Measurements from ENCODE around the gene SMIM1. TPM values are rescaled to one million over a fixed set of nuclear protein-coding genes. Genes with fewer than 3 reads are reported as not detected.

Gene SMIM1
- total and polyA plus RNA-seq, 9 of the 15 experiments (the other 6 are each of a cell fraction or from before 2014, with no cell fraction given): 2.3 to 125 (median 24.3) TPM

DNA sequence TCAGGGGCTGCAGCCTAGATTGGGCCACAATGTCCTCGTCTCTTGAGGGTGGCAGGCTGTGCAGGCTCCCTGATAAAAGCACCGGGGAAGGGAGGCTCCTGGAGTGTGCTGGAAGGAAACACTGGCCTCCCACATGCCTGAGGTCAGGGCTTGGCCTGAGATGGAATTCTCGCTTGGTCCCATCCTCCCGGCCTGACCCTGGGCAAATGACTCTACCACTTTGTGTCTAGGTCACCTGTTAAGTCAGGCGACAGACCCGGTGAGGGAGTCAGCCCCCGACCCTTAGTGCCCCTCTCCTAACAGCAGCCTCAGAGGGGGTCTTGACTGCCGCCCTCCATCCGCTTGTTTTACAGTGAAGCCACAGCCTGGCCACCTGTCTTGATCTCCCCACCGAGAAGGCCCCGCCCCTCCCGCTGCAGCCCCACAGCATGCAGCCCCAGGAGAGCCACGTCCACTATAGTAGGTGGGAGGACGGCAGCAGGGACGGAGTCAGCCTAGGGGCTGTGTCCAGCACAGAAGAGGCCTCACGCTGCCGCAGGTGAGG lies 2.5 kb downstream of the SMIM1 start (continued):
- no peak for TF ChIP-seq SETDB1 (IDR thresholded peaks at IDR 0.05; ENCODE audit: low read length)
- TF ChIP-seq BMI1 (IDR thresholded peaks at IDR 0.05; ENCODE audit: low read length): no peak
- TF ChIP-seq PHB2 (IDR thresholded peaks at IDR 0.05; ENCODE audit: low read depth): peak; percentile 83; the same call in 1 of the 2 replicates
- no peak for TF ChIP-seq HDAC8 (tag; IDR thresholded peaks at IDR 0.05)
- TF ChIP-seq SLC30A9 (CRISPR knock-in tag; IDR thresholded peaks at IDR 0.05): no peak
- TF ChIP-seq ZNF274 (IDR thresholded peaks at IDR 0.05; ENCODE audit: borderline replicate concordance, low read depth, low read length): no peak
- TF ChIP-seq MYC (IDR thresholded peaks at IDR 0.05; ENCODE audit: low read depth, low read length): peak; percentile 69; the same call in 1 of the 2 replicates
- TF ChIP-seq MYC (CRISPR knock-in tag; IDR thresholded peaks at IDR 0.05; ENCODE audit: borderline replicate concordance, low read depth): no peak; the same call in 1 of the 2 replicates
- no peak; the same call in 1 of the 2 replicates for TF ChIP-seq ILF3 (IDR thresholded peaks at IDR 0.05; ENCODE audit: borderline replicate concordance)
- TF ChIP-seq ZNF165 (CRISPR knock-in tag; IDR thresholded peaks at IDR 0.05; ENCODE audit: borderline replicate concordance): no peak
- TF ChIP-seq NBN (IDR thresholded peaks at IDR 0.05; ENCODE audit: low read depth): peak; percentile 22; the same call in 1 of the 2 replicates
- TF ChIP-seq, protein P1, sequence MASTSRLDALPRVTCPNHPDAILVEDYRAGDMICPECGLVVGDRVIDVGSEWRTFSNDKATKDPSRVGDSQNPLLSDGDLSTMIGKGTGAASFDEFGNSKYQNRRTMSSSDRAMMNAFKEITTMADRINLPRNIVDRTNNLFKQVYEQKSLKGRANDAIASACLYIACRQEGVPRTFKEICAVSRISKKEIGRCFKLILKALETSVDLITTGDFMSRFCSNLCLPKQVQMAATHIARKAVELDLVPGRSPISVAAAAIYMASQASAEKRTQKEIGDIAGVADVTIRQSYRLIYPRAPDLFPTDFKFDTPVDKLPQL (IDR thresholded peaks at IDR 0.05; ENCODE audit: extremely low read depth, insufficient read length): no peak
- no peak for TF ChIP-seq PHF20 (IDR thresholded peaks at IDR 0.05; ENCODE audit: partially characterized antibody)
- peak in 1 of 2 experiments; percentile 74; a peak in 2 of 4 replicates for TF ChIP-seq NONO (IDR thresholded peaks at IDR 0.05; ENCODE audit: low read depth in 2 of 2, low read length in 1 of 2)
- no peak for TF ChIP-seq RBM14 (IDR thresholded peaks at IDR 0.05; ENCODE audit: borderline replicate concordance, insufficient read depth, low read depth, low read length)
- TF ChIP-seq KLF16 (IDR thresholded peaks at IDR 0.05): peak; percentile 96
- no peak for TF ChIP-seq NR2C2 (CRISPR knock-in tag; IDR thresholded peaks at IDR 0.05)
- TF ChIP-seq NR2C2 (tag; IDR thresholded peaks at IDR 0.05): peak; percentile 47; the same call in 1 of the 2 replicates
- TF ChIP-seq, protein P2, sequence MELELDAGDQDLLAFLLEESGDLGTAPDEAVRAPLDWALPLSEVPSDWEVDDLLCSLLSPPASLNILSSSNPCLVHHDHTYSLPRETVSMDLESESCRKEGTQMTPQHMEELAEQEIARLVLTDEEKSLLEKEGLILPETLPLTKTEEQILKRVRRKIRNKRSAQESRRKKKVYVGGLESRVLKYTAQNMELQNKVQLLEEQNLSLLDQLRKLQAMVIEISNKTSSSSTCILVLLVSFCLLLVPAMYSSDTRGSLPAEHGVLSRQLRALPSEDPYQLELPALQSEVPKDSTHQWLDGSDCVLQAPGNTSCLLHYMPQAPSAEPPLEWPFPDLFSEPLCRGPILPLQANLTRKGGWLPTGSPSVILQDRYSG (tag; conservative IDR thresholded peaks at IDR 0.05; ENCODE audit: low read depth): no peak
- TF ChIP-seq HNRNPUL1 (IDR thresholded peaks at IDR 0.05; ENCODE audit: low read length): no peak
- TF ChIP-seq ARID3B (CRISPR knock-in tag; IDR thresholded peaks at IDR 0.05; ENCODE audit: borderline replicate concordance): no peak
- TF ChIP-seq ZBTB7A (IDR thresholded peaks at IDR 0.05; ENCODE audit: borderline replicate concordance, control insufficient read depth, low read depth, low read length): 0 out of 2 replicates have a peak, but pooled peaks have one; percentile 62
- TF ChIP-seq RBM34 (IDR thresholded peaks at IDR 0.05; ENCODE audit: borderline replicate concordance, insufficient read depth, low read length): no peak
- TF ChIP-seq RBM39 (optimal IDR thresholded peaks at IDR 0.05; ENCODE audit: low read depth, low read length): peak; percentile 57
- no peak for TF ChIP-seq CBX2 (IDR thresholded peaks at IDR 0.05; ENCODE audit: insufficient read depth, low read length, poor library complexity, severe bottlenecking)
- no peak for TF ChIP-seq MECOM (CRISPR knock-in tag; IDR thresholded peaks at IDR 0.05)
- TF ChIP-seq TAF1 (IDR thresholded peaks at IDR 0.05; ENCODE audit: control insufficient read depth, extremely low read depth, insufficient read depth, low read length, severe bottlenecking): peak; percentile 47
